Femur (tissue), 1 donor: Measurements from ENCODE around the gene BTF3L4.
A peak's percentile ranks its signal among the peaks of the same experiment; 100 is the strongest.

Experiments used
- DNase-seq: peaks from one replicate; pipeline ENCODE4 v3.0.0-alpha.2; 2017

The BTF3L4 gene

DNA sequence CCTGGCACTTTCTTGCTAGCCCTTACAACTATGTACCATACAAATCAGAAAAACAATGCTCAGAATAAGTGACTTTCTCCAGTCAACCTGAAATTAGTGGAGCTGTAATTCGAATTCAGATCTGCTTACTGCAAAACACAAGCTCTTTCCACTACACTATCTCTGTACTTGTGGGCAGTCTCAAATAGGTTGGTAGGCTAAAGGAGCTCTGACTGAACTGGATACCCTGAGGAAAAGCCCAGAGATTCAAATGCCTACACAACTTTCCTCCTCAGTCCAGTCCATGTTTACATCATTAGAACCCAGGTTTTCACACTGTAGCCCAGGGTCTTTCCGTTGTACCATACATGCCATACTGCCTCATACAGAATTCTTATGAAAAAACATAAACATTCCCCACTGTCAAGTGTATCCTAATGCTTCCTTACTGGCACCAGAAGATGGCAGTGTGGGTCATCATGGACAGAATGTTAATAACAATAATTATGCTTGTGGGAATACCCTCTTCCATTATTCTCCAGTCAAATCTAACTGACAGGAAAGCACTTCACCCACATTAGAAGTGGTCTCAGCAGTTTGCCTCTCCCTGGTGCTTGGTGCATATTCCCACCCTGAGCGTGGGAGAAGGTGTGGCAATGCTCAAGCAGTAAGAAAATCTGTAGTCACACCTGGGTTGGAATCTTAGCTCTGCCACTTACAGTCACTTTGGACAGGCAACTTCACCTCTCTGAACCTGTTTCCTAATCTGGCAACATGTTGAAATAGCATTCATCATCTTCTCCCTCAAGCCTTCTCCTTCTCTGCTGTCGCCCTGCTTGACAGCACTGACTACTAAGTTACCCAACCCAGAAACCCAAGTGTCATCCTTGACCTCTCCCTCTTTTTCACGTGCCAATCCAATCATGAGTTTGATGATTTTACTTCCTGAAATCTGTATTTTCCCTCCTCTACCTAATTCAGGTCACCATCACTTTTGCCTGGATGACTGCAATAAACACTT lies 71.4 kb downstream of the BTF3L4 start:
- peak; percentile 20 for DNase-seq

- no peak for DNase-seq
These were observed 83.9 kb downstream of the BTF3L4 start for GRCh38 chr1:52139817-52140540.
